BE2C (cell line): ENCODE results near the gene ETV6.

Source experiments
- DNase-seq: peaks from one replicate; pipeline ENCODE4 v3.0.0-alpha.2; 2020
- H3K27me3 ChIP-seq: fragments of 250-450 bp; sonication (Bioruptor Pico); 2 replicates; pipeline ENCODE4 v1.5.1; 2020; ENCODE audit warnings: mild to moderate bottlenecking
- H3K36me3 ChIP-seq: fragments of 250-450 bp; sonication (Bioruptor Pico); 2 replicates; pipeline ENCODE4 v1.5.1; 2020; ENCODE audit warnings: mild to moderate bottlenecking
- H3K4me1 ChIP-seq: fragments of 250-450 bp; sonication (Bioruptor Pico); 2 replicates; pipeline ENCODE4 v1.5.1; 2020
- H3K4me3 ChIP-seq: 2 replicates; pipeline ENCODE4 v1.5.1; 2011; ENCODE audit warnings: low read depth, low read length
- H3K9me3 ChIP-seq: fragments of 250-450 bp; sonication (Bioruptor Pico); 2 replicates; pipeline ENCODE4 v1.5.1; 2020
- TF ChIP-seq, protein P1 (sequence below): IDR thresholded peaks from 2 replicates; pipeline ENCODE4 v1.5.1; 2012; ENCODE audit warnings: mild to moderate bottlenecking, low read depth, low read length

The ETV6 gene

DNA sequence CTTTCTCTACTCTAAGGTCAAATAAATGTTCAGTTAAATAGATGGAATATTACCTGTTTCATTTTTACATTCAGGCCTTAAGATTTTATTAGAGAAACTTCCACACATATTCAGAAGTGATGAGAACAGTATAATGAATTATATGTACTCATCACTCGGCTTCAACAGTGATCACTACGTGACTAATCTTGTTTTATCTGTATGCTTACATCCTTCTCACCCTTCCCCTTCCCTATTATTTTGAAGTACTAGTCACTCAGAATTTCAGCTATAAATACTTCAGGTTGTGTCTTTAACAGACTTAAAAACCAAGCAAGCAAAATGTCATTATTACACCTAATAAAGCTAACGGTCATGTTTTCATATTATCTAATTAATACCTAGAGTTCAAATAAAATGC is 34.9 kb downstream of the ETV6 start:
- Histone ChIP-seq H3K36me3 (no peaks in the 10 kb centered on the region), H3K9me3 (no peaks in the 10 kb centered on the region), H3K27me3 (no peaks in the 10 kb centered on the region), H3K4me3 (no peak overlapping the region), H3K4me1 (peaks cover 7% of the 10 kb centered on the region)
- DNase-seq, result no peak
- TF ChIP-seq, protein P1, sequence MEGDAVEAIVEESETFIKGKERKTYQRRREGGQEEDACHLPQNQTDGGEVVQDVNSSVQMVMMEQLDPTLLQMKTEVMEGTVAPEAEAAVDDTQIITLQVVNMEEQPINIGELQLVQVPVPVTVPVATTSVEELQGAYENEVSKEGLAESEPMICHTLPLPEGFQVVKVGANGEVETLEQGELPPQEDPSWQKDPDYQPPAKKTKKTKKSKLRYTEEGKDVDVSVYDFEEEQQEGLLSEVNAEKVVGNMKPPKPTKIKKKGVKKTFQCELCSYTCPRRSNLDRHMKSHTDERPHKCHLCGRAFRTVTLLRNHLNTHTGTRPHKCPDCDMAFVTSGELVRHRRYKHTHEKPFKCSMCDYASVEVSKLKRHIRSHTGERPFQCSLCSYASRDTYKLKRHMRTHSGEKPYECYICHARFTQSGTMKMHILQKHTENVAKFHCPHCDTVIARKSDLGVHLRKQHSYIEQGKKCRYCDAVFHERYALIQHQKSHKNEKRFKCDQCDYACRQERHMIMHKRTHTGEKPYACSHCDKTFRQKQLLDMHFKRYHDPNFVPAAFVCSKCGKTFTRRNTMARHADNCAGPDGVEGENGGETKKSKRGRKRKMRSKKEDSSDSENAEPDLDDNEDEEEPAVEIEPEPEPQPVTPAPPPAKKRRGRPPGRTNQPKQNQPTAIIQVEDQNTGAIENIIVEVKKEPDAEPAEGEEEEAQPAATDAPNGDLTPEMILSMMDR, result no peak

DNA sequence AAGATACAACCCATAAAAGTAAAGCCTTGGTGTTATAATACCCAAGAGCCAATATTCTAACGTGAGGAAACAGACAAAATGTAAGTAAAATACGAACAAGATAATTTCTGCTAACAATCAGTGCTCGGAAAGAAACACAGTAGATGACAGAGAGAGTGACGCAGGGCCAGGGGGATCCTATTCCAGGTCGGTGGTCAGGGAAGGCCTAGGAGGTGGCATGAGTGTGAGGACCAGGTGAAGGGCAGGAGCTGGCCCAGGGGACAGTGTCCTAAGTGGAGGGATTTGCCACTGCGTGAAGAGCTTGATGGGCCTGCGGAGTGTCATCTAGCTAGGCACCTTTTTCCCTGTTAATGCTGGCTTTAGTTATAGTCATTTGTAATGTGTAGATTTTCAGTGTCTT is 35.3 kb downstream of the ETV6 start:
- TF ChIP-seq, protein P1, result no peak
- H3K4me3 ChIP-seq, result no peak overlapping the region
- peaks cover 8% of the 10 kb centered on the region for H3K4me1 ChIP-seq
- H3K9me3 ChIP-seq, result no peaks in the 10 kb centered on the region
- H3K36me3 ChIP-seq, result no peaks in the 10 kb centered on the region
- H3K27me3 ChIP-seq, result no peaks in the 10 kb centered on the region
- no peak for DNase-seq

DNA sequence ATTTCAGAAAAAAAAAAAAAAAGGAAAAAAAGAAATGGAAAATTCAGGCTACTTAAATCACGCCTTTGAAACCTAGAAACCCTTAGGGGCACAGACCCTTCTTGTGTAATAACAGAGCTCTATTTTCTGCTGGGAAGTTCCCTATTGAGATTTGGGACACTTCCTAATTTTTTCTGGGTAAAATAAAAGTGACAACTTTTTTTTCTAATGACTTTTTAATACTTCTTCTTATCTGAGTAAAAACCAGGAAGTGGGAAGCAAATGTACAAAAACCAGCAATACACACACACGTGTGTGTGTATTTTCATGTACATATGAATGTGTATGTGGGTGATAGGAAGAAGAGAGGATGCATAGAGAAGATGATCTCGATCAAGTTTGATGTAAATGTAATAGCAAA is 35.8 kb downstream of the ETV6 start:
- H3K9me3 ChIP-seq, result no peaks in the 10 kb centered on the region
- H3K4me3 ChIP-seq, result no peak overlapping the region
- no peaks in the 10 kb centered on the region for H3K27me3 ChIP-seq
- no peak for DNase-seq
- no peaks in the 10 kb centered on the region for H3K36me3 ChIP-seq
- TF ChIP-seq, protein P1, result no peak
- peaks cover 13% of the 10 kb centered on the region for H3K4me1 ChIP-seq

DNA sequence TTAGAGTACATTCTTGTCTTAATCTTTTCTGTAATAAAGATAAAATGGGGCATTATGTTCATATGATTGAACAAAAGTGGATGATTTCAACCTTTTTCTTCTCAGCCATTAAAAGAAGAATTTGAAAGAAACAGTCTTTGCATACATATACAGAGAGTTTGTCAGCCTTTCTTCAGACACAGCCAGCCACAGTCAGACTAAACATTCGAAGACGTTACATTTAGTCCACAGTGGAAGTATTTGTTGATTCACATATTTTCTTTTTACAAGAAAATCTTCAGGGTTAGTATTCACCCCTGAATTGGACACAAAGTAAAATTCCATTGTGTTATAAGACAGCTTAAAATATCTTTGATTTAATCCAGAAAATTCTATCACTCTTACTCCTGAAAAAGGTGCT is 36.2 kb downstream of the ETV6 start:
- H3K27me3 ChIP-seq, result no peaks in the 10 kb centered on the region
- peaks cover 14% of the 10 kb centered on the region for H3K4me1 ChIP-seq
- no peaks in the 10 kb centered on the region for H3K36me3 ChIP-seq
- H3K9me3 ChIP-seq, result no peaks in the 10 kb centered on the region
- no peak for DNase-seq
- TF ChIP-seq, protein P1, result no peak
- H3K4me3 ChIP-seq, result no peak overlapping the region

DNA sequence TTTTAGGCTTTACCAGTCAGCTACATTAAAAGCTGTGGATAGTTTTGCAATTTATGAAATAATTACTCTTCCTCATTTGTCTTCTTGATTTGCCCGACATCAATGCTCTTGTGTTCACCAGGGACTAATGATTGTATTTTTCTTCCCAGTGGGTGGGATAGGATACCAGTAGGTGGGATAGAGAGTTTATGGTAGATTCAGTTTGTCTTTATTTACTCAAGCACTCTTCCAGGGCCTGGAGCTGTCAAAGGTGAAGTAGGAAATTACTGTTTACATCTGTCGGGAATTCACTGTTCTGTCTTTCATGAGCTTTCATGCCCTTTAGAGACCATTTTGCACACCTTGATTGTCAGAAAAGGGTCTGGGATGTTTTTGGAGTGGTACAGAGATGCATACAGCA is 36.6 kb downstream of the ETV6 start:
- DNase-seq, result no peak
- H3K4me1 ChIP-seq, result peaks cover 14% of the 10 kb centered on the region
- H3K4me3 ChIP-seq, result no peak overlapping the region
- TF ChIP-seq, protein P1, result no peak
- no peaks in the 10 kb centered on the region for H3K9me3 ChIP-seq
- no peaks in the 10 kb centered on the region for H3K27me3 ChIP-seq
- H3K36me3 ChIP-seq, result no peaks in the 10 kb centered on the region

DNA sequence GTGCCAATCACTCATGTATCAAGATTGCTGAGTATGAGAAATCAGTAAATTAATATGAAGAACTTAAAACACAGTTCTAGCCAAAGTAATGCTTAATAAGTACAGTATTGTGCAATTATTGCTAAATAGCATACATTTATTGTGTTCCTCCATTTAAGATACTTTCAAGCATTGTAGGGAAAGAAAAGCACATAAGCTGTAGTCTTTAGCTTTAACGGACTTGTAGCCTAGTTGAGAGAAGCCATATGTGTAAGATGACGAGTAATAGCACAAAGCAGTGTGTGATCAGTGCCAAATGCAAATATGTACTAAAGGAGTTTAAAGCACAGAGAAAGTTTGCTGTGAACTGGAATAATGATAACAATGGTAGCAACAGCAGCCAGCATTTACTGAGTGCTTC is 38.1 kb downstream of the ETV6 start:
- no peak overlapping the region for H3K4me3 ChIP-seq
- peaks cover 14% of the 10 kb centered on the region for H3K4me1 ChIP-seq
- H3K36me3 ChIP-seq, result no peaks in the 10 kb centered on the region
- no peaks in the 10 kb centered on the region for H3K27me3 ChIP-seq
- no peaks in the 10 kb centered on the region for H3K9me3 ChIP-seq
- no peak for DNase-seq
- TF ChIP-seq, protein P1, result no peak
